Renal cortical epithelial cell (primary cell): ENCODE results near the gene TECPR1. TPM values are rescaled to one million over a fixed set of nuclear protein-coding genes. Genes with fewer than 3 reads are reported as not detected.

Experiments
- DNase-seq: peaks from one replicate; pipeline ENCODE4 v3.0.0-alpha.2; 2011; ENCODE audit warnings: low read depth
- total RNA-seq: library from RNA; depleted of rRNA; stranded (reverse); fragments of >200 nt; gene quantifications from 2 replicates; pipeline ENCODE4 v1.2.3, GENCODE V29; 2014

Gene TECPR1
- total RNA-seq, 1 donor from 2014 or later, result 22.0 TPM

GRCh38 chr7:98211221-98211675, 40.8 kb downstream of the TECPR1 start, which contains the start of gene BHLHA15:
Gene BHLHA15, plus strand, starts transcription at chr7:98211439. Its CDS starts 871 bp downstream, at chr7:98212310.
- DNase-seq, result no peak

GRCh38 chr7:98210513-98211220, 41.4 kb downstream of the TECPR1 start:
- DNase-seq, result no peak

GRCh38 chr7:98209166-98209920, 42.7 kb downstream of the TECPR1 start:
- no peak for DNase-seq

GRCh38 chr7:98206451-98207330, 45.3 kb downstream of the TECPR1 start:
- DNase-seq, result no peak

GRCh38 chr7:98205162-98205845, 46.7 kb downstream of the TECPR1 start:
- no peak for DNase-seq

GRCh38 chr7:98204670-98205069, 47.4 kb downstream of the TECPR1 start:
- DNase-seq, result no peak

- DNase-seq, result no peak
These were observed 47.9 kb downstream of the TECPR1 start for GRCh38 chr7:98203964-98204605.

GRCh38 chr7:98203261-98203963, 48.6 kb downstream of the TECPR1 start:
- DNase-seq, result no peak

GRCh38 chr7:98202367-98203195, 49.5 kb downstream of the TECPR1 start:
- peak; percentile 7 for DNase-seq

GRCh38 chr7:98200364-98200763, 51.7 kb downstream of the TECPR1 start:
- no peak for DNase-seq

GRCh38 chr7:98199131-98199530, 52.9 kb downstream of the TECPR1 start:
- no peak for DNase-seq

GRCh38 chr7:98196706-98197605, 55.1 kb downstream of the TECPR1 start:
- DNase-seq, result no peak

- DNase-seq, result no peak
These were observed 57.2 kb downstream of the TECPR1 start for GRCh38 chr7:98194672-98195457.

- DNase-seq, result no peak
These were observed 57.8 kb downstream of the TECPR1 start for GRCh38 chr7:98194186-98194585.

GRCh38 chr7:98193474-98194180, 58.4 kb downstream of the TECPR1 start:
- DNase-seq, result no peak

- no peak for DNase-seq
These were observed 59.1 kb downstream of the TECPR1 start for GRCh38 chr7:98192781-98193457.
